HG02884 (cell line): ENCODE data around the gene ANO1.

Source experiments
- ATAC-seq: cut with Tn5 transposase; IDR thresholded peaks from one replicate; pipeline ENCODE4 v1.9.1; 2021; ENCODE audit warnings: mild to moderate bottlenecking, moderate library complexity; ENCODE audit not compliant: unreplicated experiment

The ANO1 gene

GRCh38 chr11:70049045-70049444 lies 29.1 kb upstream of the ANO1 start:
- ATAC-seq = no peak

GRCh38 chr11:70050243-70050642 lies 27.9 kb upstream of the ANO1 start:
- no peak for ATAC-seq

- ATAC-seq = no peak
These were observed 24.1 kb upstream of the ANO1 start for GRCh38 chr11:70054004-70054403.

GRCh38 chr11:70055444-70055843 lies 22.7 kb upstream of the ANO1 start:
- ATAC-seq = no peak

GRCh38 chr11:70057080-70057479 lies 21.0 kb upstream of the ANO1 start:
- no peak for ATAC-seq

GRCh38 chr11:70059971-70060370 lies 18.1 kb upstream of the ANO1 start:
- no peak for ATAC-seq

GRCh38 chr11:70060611-70061293 lies 17.4 kb upstream of the ANO1 start:
- no peak for ATAC-seq

GRCh38 chr11:70061734-70062133 lies 16.4 kb upstream of the ANO1 start:
- ATAC-seq = no peak

GRCh38 chr11:70063121-70063520 lies 15.0 kb upstream of the ANO1 start:
- ATAC-seq = no peak

- no peak for ATAC-seq
These were observed 14.6 kb upstream of the ANO1 start for GRCh38 chr11:70063555-70063954.

- ATAC-seq = no peak
These were observed 13.9 kb upstream of the ANO1 start for GRCh38 chr11:70064008-70064725.

- ATAC-seq = no peak
These were observed 13.3 kb upstream of the ANO1 start for GRCh38 chr11:70064726-70065317.

GRCh38 chr11:70065318-70066135 lies 12.6 kb upstream of the ANO1 start:
- no peak for ATAC-seq

GRCh38 chr11:70066136-70066520 lies 12.0 kb upstream of the ANO1 start:
- ATAC-seq = no peak

GRCh38 chr11:70066628-70067027 lies 11.5 kb upstream of the ANO1 start:
- ATAC-seq = no peak

GRCh38 chr11:70067036-70067435 lies 11.1 kb upstream of the ANO1 start:
- no peak for ATAC-seq

GRCh38 chr11:70067591-70068341 lies 10.4 kb upstream of the ANO1 start:
- no peak for ATAC-seq

- ATAC-seq = no peak
These were observed 9.8 kb upstream of the ANO1 start for GRCh38 chr11:70068345-70068744.

GRCh38 chr11:70068950-70069349 lies 9.2 kb upstream of the ANO1 start:
- ATAC-seq = no peak

- no peak for ATAC-seq
These were observed 7.4 kb upstream of the ANO1 start for GRCh38 chr11:70070706-70071105.

- ATAC-seq = no peak
These were observed 6.1 kb upstream of the ANO1 start for GRCh38 chr11:70071996-70072395.
